Daoy (cell line): ENCODE measurements around the gene ARL2. TPM values are rescaled to one million over a fixed set of nuclear protein-coding genes. Genes with fewer than 3 reads are reported as not detected.
A peak's percentile ranks its signal among the peaks of the same experiment; 100 is the strongest.
"Not testable (repeated sequence)": the region's sequence is repeated elsewhere in the genome, so short reads cannot be mapped to it uniquely, and the experiment has no call there.

Experiments
- DNase-seq: peaks from one replicate; pipeline ENCODE4 v3.0.0-alpha.2; 2015; ENCODE audit warnings: low read depth
- total RNA-seq: library from RNA; depleted of rRNA; stranded (reverse); fragments of >200 nt; shearing (Covaris generic); gene quantifications from 2 replicates; pipeline ENCODE4 v1.2.3, GENCODE V29; 2014; rRNA removed

Gene ARL2
- 83.4 and 194 TPM in 2 replicates for total RNA-seq

GRCh38 chr11:65013888-65014725, at the start of gene ARL2:
TSS of gene ARL2 (plus strand) at chr11:65014160. CDS start at chr11:65014208, 48 bp downstream.
- peak; percentile 94 for DNase-seq

DNA sequence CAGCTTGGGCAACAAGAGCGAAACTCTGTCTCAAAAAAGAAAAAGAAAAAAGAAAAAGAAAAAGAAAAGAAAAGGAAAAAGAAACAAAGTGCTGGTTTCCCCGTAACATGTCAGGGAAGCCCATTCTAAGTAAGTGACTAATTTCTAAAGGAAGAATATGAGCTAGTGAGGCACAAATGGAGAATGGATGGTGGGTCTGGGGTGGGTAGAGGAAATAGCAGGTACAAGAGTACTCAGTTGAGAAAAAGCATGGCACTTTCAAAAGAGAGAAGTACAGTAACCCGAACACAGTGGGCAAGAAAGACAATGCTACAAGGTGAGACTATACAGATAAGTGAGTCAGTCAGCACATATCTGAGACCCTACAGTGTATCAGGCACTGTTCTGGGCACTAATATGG, 46.6 kb upstream of the ARL2 start:
- DNase-seq = no peak

DNA sequence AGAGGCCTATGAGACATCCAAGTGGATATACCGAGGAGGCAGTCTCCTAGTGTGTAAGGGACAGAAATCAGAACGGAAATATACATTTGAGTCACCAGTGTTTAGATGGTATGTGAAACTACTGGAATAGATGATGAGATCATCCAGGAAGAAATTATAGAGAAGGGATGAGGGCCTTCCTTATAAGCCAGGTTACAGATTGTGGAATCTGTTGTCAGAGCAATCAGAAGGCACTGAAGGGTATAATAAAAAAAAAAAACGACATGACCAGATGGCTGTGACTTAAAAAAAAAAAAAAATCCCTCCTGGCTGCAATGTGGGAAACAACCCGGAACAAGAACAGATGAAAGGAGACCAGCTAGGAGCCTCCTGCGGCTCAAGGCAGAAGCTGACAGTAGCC, 44.8 kb upstream of the ARL2 start:
- DNase-seq = peak; percentile 62

DNA sequence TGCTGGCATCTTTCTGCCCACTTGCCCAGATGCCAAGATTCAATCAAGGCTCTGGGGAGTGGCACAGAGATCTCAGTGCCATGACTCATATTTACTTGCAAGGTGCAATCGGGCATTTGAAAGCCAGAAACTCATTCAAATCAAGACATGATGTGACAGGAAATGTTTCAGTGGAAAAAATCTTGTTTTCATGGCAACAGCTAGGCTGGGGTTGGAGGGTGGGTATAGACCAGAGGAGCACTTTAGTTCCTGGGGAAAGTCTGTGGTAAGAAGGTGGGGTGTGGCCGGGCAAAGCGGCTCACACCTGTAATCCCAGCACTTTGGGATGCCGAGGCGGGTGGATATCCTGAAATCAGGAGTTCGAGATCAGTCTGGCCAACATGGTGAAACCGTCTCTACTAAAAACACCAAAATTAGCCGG, 43.2 kb upstream of the ARL2 start:
- peak; percentile 16 for DNase-seq

- no peak for DNase-seq
Measured at GRCh38 chr11:64971421-64972233, 42.3 kb upstream of the ARL2 start, which contains the start of gene MAJIN. TSS of gene MAJIN (minus strand) at chr11:64972108. CDS start at chr11:64959405, 12,703 bp downstream.

GRCh38 chr11:64974124-64974523, 39.8 kb upstream of the ARL2 start:
- no peak for DNase-seq

- DNase-seq = no peak
Measured at GRCh38 chr11:64976651-64977050, 37.3 kb upstream of the ARL2 start.

DNA sequence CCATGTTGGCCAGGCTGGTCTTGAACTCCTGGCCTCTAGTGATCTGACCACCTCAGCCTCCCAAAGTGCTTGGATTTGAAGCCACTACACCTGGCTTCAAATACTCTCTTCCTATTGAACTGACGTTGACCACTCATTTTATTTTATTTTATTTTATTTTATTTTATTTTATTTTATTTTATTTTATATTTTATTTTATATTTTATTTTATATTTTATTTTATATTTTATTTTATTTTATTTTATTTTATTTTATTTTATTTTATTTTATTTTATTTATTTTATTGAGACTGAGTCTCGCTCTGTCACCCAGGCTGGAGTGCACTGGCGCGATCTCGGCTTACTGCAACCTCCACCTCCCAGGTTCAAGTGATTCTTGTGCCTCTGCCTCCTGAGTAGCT, 30.6 kb upstream of the ARL2 start:
- not testable (repeated sequence) for DNase-seq

DNA sequence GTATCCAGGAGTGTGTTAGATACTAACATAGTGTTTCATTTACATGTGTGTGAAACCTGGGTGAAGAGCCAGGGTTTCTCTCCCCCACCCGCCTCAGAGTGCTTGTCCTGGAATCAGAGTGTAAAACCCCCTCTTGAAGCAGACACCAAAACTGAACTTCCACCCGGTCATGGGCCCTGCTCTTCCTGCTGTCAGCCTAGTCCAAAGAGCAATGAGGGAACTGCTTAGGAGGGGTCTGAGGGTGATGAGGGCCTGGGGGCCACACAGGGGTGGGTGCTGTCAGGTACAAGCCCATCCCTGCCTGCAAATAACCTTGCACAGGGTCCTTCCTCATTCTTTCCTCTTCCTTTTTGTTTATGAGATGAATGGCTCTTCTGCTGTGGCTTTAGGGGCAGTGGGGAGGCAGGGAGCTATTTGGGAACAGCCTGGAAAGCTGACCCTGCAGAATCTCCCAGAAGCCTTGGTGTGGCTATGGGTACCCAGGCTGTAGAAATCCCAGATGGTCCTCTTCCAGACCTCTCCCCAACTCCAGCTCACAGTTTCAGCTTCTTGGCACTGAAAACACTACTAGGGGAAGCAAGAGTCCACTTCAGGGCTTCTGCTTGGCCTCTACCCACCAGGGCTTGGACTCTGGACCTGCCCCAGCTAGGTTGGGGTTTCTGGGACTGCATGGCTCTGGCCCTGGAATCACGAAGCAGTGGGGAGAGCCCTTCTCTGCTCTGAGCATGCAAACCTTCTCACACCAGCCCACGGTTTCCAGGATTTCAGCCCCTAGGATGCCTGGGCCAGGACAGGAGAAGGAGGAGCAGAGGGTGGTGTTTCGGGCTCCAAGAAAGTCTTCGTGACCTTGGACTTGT, 25.7 kb upstream of the ARL2 start:
- no peak for DNase-seq

DNA sequence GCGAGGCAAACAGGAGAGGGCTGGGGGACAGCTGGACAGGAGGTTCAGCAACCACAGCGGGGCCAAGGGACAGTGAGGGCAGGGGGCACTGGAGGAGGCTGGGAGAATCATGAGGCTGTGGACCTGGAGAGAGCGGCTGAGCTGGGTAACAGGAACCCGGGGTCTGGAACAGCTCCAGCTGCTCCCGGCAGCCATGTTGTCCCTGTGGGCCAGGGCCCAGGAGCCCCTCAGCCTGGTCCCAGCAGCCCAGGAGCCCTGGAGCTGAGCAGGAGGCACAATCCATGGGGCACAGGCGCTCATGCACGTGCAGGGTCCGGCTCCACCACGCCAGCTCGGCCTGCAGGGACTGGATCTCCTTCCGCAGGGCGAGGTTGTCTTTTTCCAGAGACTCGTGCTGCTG, 24.5 kb upstream of the ARL2 start:
- DNase-seq = no peak

DNA sequence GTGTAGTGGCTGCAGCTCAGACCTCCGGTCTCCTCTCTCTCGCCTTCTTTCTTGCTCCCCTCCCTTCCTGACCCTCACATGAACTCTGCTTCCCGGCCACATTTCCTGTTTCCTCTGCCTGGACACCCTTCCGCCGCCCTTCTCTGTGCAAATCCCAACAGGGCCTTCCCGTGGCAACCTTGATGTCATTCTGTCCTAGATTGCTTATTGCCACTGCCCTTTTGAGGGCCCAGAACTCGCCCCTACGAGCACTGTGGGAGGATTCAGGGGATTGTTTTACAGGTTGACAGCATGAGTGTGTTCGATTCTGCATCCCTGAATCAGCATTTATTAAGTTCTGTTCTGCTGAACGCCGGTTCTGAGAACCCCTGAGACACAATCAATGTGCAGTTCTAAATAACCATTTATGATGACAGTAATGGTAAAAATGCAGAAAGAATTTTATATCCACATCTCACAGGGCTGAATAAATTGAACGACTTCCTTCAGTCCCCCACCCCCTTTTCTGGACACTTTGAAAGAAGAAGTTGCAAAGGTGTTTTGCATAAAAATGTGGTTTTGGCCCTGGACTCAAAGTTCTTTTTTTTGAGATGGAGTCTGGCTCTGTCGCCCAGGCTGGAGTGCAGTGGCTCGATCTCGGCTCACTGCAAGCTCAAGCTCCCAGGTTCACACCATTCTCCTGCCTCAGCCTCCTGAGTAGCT, 23.6 kb upstream of the ARL2 start:
- DNase-seq = peak; percentile 61

DNA sequence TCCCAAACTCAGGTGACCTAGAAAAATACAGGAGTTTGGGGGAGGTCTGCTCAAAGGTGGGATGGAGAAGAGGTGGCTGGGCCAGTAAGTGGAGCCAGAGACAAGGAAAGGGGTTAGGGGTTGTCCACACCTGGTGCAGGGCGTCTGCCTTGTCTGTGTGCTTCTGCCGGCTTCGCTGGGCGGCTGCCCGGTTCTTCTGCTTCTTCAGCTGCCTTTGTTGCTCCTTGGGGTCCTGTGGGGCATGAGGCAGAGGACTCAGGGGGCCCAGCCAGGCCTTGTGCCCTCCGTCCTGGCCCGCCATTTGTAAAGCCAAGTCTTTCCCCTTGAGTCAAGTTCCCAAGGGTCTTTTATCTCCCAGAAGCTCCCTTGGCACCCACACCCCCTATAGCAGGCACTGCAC, 19.6 kb upstream of the ARL2 start:
- no peak for DNase-seq

- DNase-seq = no peak
Measured at GRCh38 chr11:64996327-64996709, 17.6 kb upstream of the ARL2 start.

GRCh38 chr11:64996710-64997380, 17.1 kb upstream of the ARL2 start, which contains the start of gene BATF2:
TSS of gene BATF2 (minus strand) at chr11:64996971. CDS start at chr11:64996914, 57 bp downstream.
- peak; percentile 76 for DNase-seq

GRCh38 chr11:64998141-64998540, 15.8 kb upstream of the ARL2 start:
- DNase-seq = no peak

GRCh38 chr11:64998690-64999431, 15.1 kb upstream of the ARL2 start:
- DNase-seq = no peak

- no peak for DNase-seq
Measured at GRCh38 chr11:64999478-64999877, 14.5 kb upstream of the ARL2 start.

- DNase-seq = no peak
Measured at GRCh38 chr11:65002706-65003105, 11.3 kb upstream of the ARL2 start.

DNA sequence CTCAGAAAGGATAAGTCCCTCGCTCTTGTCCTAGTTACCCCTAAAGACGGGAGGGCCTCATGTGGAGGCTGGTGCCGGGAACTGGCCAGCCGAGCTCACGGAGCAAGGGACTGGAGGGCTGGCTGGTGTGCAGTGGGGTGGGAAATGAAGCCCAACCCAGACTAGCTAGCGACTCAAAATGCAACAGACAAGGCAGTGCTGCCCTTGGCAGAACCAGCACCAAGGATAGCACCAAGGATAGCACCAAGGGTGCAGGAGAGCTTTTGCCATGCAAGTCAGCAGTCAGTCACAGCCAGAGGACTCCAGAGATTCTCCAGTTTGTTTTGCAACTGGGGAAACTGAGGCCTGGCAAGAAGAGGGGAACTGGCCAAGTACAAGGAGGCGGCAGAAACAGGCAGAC, 10.7 kb upstream of the ARL2 start:
- no peak for DNase-seq

DNA sequence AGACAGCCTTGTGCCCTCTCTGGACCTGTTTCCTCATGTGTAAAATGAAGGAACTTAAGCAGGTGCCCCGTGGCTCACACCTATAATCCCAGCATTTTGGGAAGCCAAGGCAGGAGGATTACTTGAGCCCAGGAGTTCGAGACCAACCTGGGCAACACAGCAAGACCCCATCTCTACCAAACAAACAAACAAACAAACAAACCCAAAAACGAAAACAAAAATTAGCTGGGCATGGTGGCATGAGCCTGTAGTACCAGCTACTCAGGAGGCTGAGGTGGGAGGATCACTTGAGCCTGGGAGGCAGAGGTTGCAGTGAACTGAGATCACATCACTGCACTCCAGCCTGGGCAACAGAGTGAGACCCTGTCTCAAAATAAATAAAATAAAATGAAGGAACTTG, 10.0 kb upstream of the ARL2 start:
- not testable (repeated sequence) for DNase-seq
